ENCODE measurements around the gene PLCB1. TPM values are rescaled to one million over a fixed set of nuclear protein-coding genes. Genes with fewer than 3 reads are reported as not detected.

Gene PLCB1
- total RNA-seq, 1 donor from 2014 or later, result 10.8 TPM

DNA sequence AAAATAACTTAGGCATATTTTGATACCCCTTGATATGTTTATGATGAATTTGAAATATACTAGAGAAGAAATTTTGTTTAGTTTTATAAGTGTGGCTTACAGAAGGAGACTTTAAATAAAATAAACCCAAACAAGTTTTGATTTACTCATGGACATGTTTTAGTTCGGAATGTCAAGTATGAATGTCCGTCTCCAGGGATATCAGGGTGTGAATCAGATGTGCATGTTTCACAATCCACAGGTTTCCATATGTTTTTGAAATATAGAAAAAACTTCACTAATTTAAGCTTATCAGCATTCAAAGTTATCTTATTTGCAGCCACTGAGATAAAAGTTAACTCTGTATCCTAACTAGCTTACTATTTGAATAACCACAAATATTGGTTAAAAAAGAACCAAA is 51.5 kb downstream of the PLCB1 start:
- no peaks in the 10 kb centered on the region for H3K36me3 Mint-ChIP-seq (ENCODE audit: low read depth)
- peaks cover 1% of the 10 kb centered on the region for H3K27me3 Mint-ChIP-seq (ENCODE audit: low read depth)
- no peaks in the 10 kb centered on the region for H3K9me3 Mint-ChIP-seq (ENCODE audit: low read depth)
- TF ChIP-seq, protein P1, sequence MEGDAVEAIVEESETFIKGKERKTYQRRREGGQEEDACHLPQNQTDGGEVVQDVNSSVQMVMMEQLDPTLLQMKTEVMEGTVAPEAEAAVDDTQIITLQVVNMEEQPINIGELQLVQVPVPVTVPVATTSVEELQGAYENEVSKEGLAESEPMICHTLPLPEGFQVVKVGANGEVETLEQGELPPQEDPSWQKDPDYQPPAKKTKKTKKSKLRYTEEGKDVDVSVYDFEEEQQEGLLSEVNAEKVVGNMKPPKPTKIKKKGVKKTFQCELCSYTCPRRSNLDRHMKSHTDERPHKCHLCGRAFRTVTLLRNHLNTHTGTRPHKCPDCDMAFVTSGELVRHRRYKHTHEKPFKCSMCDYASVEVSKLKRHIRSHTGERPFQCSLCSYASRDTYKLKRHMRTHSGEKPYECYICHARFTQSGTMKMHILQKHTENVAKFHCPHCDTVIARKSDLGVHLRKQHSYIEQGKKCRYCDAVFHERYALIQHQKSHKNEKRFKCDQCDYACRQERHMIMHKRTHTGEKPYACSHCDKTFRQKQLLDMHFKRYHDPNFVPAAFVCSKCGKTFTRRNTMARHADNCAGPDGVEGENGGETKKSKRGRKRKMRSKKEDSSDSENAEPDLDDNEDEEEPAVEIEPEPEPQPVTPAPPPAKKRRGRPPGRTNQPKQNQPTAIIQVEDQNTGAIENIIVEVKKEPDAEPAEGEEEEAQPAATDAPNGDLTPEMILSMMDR (IDR thresholded peaks at IDR 0.05), result no peak
- H3K4me1 Mint-ChIP-seq (ENCODE audit: low read depth), result peaks cover 26% of the 10 kb centered on the region
- DNase-seq (ENCODE audit: low spot score), result no peak
- H3K4me3 Mint-ChIP-seq (ENCODE audit: unreplicated experiment), result no peak overlapping the region
- no peak overlapping the region for H3K27ac Mint-ChIP-seq (ENCODE audit: unreplicated experiment)

DNA sequence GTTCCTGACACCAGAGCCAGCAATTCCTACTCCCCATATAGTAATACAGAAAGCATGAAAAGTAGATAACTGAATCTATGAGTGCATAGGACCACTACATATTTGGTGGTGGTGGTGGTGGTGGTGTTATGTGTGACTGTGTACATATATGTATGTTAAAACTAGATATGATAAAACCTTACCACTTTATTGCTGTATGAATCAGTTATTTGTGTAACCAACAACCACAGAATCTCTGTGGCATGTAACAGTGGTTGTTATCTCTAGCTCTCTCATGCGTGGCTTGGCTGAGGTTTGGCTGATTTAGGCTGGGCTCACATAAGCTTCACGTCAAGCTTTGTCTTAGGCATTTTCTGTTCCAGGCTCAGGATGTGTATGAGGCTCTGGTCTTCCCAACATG is 55.7 kb downstream of the PLCB1 start:
- H3K36me3 Mint-ChIP-seq (ENCODE audit: low read depth), result no peaks in the 10 kb centered on the region
- no peak overlapping the region for H3K27ac Mint-ChIP-seq (ENCODE audit: unreplicated experiment)
- H3K4me3 Mint-ChIP-seq (ENCODE audit: unreplicated experiment), result no peak overlapping the region

DNA sequence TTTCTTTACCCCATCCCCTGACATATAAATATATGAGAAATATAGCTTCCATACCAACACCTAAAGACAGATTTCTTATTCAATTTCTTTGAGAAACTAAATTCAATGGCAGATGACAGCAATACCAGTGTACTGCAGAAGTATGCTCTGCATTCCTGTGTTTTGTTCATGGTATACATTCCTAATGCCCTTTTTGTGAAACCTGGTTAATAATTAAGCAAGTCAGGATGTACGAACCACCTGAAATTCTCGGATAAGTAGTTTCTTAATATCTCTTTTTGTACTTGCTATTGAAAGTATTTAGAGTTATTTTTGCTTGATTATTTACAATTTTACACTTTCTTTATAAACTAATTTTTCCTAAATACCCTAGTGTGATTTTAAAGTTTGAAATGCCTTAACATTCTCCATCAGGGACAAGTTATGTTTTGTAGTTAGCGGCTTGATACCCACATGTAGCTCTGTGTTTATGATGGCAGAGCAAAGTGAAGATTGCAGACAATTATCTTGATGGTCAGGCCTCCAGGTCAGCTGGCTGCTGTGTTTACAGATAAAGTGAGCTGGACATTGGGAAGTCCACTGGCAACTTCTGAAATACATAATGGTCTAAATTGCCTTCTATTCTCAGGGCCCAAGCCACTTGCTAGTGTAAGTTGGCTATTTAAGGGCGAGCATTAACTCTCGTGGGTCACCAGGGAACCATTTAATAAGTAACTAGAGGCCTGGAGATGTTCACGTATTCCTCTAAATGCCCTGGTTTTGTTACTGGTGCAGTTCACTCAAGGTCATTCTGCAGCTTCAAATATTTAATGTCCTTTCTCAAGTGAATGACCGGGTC is 58.2 kb downstream of the PLCB1 start:
- no peak for DNase-seq (ENCODE audit: low spot score)
- H3K9me3 Mint-ChIP-seq (ENCODE audit: low read depth), result peaks cover 14% of the 10 kb centered on the region
- no peak overlapping the region for H3K4me3 Mint-ChIP-seq (ENCODE audit: unreplicated experiment)
- no peak overlapping the region for H3K27ac Mint-ChIP-seq (ENCODE audit: unreplicated experiment)
- H3K36me3 Mint-ChIP-seq (ENCODE audit: low read depth), result peaks cover 2% of the 10 kb centered on the region
- H3K4me1 Mint-ChIP-seq (ENCODE audit: low read depth), result peaks cover 12% of the 10 kb centered on the region
- TF ChIP-seq, protein P1 (IDR thresholded peaks at IDR 0.05), result no peak
- no peaks in the 10 kb centered on the region for H3K27me3 Mint-ChIP-seq (ENCODE audit: low read depth)

More for the DNA sequence above, 55.7 kb downstream of the PLCB1 start:
- Mint-ChIP-seq H3K27me3 (ENCODE audit: low read depth) (peaks cover 1% of the 10 kb centered on the region), H3K9me3 (ENCODE audit: low read depth) (no peaks in the 10 kb centered on the region), H3K4me1 (ENCODE audit: low read depth) (peaks cover 24% of the 10 kb centered on the region)
- no peak for DNase-seq (ENCODE audit: low spot score)
- TF ChIP-seq, protein P1 (IDR thresholded peaks at IDR 0.05), result no peak

DNA sequence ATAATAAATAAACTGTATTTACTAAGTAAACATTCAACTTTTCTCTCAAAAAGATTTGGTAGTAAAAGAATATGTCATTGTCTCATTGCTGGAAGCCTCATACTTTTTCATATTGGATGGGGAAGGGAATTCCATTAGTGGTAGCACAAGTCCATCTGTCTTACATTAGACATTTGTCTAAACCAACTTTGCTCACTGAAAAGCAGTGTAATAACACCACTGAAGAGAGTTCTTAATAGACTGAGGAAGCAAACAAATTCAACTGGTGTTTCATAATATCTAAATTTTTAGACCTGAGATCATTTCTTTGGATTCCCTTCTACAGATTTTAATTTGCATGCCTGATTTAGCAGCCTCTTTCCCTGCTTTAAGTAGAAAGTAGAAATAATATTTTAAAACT is 62.7 kb downstream of the PLCB1 start:
- H3K9me3 Mint-ChIP-seq (ENCODE audit: low read depth), result peaks cover 14% of the 10 kb centered on the region
- peaks cover 9% of the 10 kb centered on the region for H3K4me1 Mint-ChIP-seq (ENCODE audit: low read depth)
- H3K36me3 Mint-ChIP-seq (ENCODE audit: low read depth), result peaks cover 2% of the 10 kb centered on the region
- no peaks in the 10 kb centered on the region for H3K27me3 Mint-ChIP-seq (ENCODE audit: low read depth)
- no peak overlapping the region for H3K27ac Mint-ChIP-seq (ENCODE audit: unreplicated experiment)
- no peak for DNase-seq (ENCODE audit: low spot score)
- no peak overlapping the region for H3K4me3 Mint-ChIP-seq (ENCODE audit: unreplicated experiment)
- TF ChIP-seq, protein P1 (IDR thresholded peaks at IDR 0.05), result no peak

DNA sequence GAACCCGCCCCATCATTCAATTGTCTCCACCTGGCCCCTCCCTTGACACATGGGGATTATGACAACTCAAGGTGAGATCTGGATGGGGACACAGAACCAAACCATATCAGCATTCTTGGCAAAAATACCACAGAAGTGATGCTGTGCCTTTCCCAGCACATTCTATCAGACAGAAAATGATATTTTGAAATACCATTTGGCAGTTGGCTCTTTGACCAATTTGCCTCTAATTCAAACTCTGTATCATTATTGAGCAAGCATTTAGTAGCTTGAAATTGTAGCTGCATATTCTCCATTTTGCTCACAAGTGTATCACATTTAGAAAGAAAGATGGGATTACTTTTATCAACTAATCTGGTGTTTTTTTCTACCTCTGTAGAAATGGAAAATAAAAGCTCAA is 64.0 kb downstream of the PLCB1 start:
- Mint-ChIP-seq H3K4me1 (ENCODE audit: low read depth) (no peaks in the 10 kb centered on the region), H3K27ac (ENCODE audit: unreplicated experiment) (no peak overlapping the region), H3K36me3 (ENCODE audit: low read depth) (peaks cover 2% of the 10 kb centered on the region), H3K4me3 (ENCODE audit: unreplicated experiment) (no peak overlapping the region), H3K9me3 (ENCODE audit: low read depth) (peaks cover 14% of the 10 kb centered on the region), H3K27me3 (ENCODE audit: low read depth) (no peaks in the 10 kb centered on the region)
- no peak for DNase-seq (ENCODE audit: low spot score)
- TF ChIP-seq, protein P1 (IDR thresholded peaks at IDR 0.05), result no peak

All from chondrocyte (in vitro differentiated cells).